DND-41 (cell line): ENCODE results near the gene ZCCHC10.
"Not testable (repeated sequence)": the region's sequence is repeated elsewhere in the genome, so short reads cannot be mapped to it uniquely, and the experiment has no call there.

ENCODE experiments used
- ATAC-seq: fragments of 200-7000 bp; cut with Tn5 transposase; 3 replicates; pipeline ENCODE4 v1.9.1; 2021; ENCODE audit warnings: low read depth; ENCODE audit not compliant: insufficient read depth
- DNase-seq: peaks from one replicate; pipeline ENCODE4 v3.0.0-alpha.2; 2020
- H2AFZ ChIP-seq: 2 replicates; pipeline ENCODE4 v1.6.0; 2012; ENCODE audit warnings: low read depth, low read length
- H3K27ac ChIP-seq: 2 replicates; pipeline ENCODE4 v1.5.1; 2012; ENCODE audit warnings: low read length, inconsistent platforms
- H3K27me3 ChIP-seq: fragments of 200-600 bp; sonication (generic); 2 replicates; pipeline ENCODE4 v1.6.0; 2012; ENCODE audit warnings: low read length, mild to moderate bottlenecking, inconsistent platforms; ENCODE audit not compliant: insufficient read depth, poor library complexity
- H3K36me3 ChIP-seq: 2 replicates; pipeline ENCODE4 v1.5.1; 2012; ENCODE audit warnings: low read length, inconsistent platforms; ENCODE audit not compliant: insufficient read depth
- H3K4me1 ChIP-seq: 2 replicates; pipeline ENCODE4 v1.5.1; 2012; ENCODE audit warnings: mild to moderate bottlenecking, low read length; ENCODE audit not compliant: insufficient read depth
- H3K4me2 ChIP-seq: 2 replicates; pipeline ENCODE4 v1.6.0; 2012; ENCODE audit warnings: mild to moderate bottlenecking, moderate library complexity, low read length, inconsistent platforms; ENCODE audit not compliant: insufficient read depth
- H3K4me3 ChIP-seq, 2 experiments: fragments of 200-600 bp in 1 of 2; shearing (Covaris generic) in 1 of 2; 2 replicates each; pipeline ENCODE4 v1.5.1; 2012 to 2016; ENCODE audit warnings: inconsistent platforms in 2 of 2, low read length in 2 of 2, mild to moderate bottlenecking in 2 of 2, low read depth in 1 of 2, moderate library complexity in 1 of 2
- H3K79me2 ChIP-seq: 2 replicates; pipeline ENCODE4 v1.6.0; 2012; ENCODE audit warnings: low read length, inconsistent platforms; ENCODE audit not compliant: insufficient read depth
- H3K9ac ChIP-seq: 2 replicates; pipeline ENCODE4 v1.6.0; 2012; ENCODE audit warnings: low read depth, mild to moderate bottlenecking, inconsistent platforms, low read length, moderate library complexity
- H3K9me3 ChIP-seq: 2 replicates; pipeline ENCODE4 v1.5.1; 2012; ENCODE audit warnings: low read length, moderate library complexity, mild to moderate bottlenecking, inconsistent platforms; ENCODE audit not compliant: insufficient read depth, severe bottlenecking
- H4K20me1 ChIP-seq: 2 replicates; pipeline ENCODE4 v1.6.0; 2012; ENCODE audit warnings: low read length; ENCODE audit not compliant: insufficient read depth
- CTCF ChIP-seq: IDR thresholded peaks from 2 replicates; pipeline ENCODE4 v1.5.1; 2012; ENCODE audit warnings: borderline replicate concordance, low read length, moderate library complexity, mild to moderate bottlenecking; ENCODE audit not compliant: poor library complexity, severe bottlenecking; ENCODE audit errors: extremely low read depth
- EZH2 ChIP-seq: IDR thresholded peaks from 3 replicates; pipeline ENCODE4 v1.6.1; 2012; ENCODE audit warnings: borderline replicate concordance, low read depth, mild to moderate bottlenecking, moderate library complexity, low read length, inconsistent platforms; ENCODE audit not compliant: severe bottlenecking

Gene ZCCHC10

DNA sequence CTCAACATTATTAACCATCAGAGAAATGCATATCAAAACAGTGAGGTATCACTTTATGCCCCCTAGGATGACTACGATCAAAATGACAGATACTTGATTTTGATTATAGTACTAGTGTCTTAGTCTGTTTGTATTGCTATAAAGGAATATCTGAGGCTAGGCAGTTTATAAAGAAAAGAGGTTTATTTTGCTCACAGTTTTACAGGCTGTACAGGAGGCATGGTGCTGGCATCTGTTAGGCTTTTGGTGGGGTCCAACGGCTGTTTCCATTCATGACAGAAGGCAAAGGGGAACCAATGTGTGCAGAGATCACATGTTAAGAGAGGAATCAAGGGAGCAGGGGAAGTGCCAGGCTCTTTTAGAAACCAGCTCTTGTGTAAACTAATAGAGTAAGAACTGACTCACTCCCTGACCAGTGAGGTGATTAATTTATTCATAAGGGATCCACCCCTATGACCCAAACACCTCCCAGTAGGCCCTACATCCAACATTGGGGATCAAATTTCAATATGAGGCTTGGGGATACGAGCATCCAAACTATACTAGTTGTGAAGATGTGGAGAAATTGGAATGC is 46.9 kb downstream of the ZCCHC10 start:
- no peak for TF ChIP-seq EZH2
- no peak for TF ChIP-seq CTCF
- no peaks in the 10 kb centered on the region for H3K9me3 ChIP-seq
- no peaks in the 10 kb centered on the region for H3K27me3 ChIP-seq
- H3K27ac ChIP-seq, result no peak overlapping the region
- no peak overlapping the region for H3K9ac ChIP-seq
- no peak overlapping the region for H3K4me2 ChIP-seq
- no peaks in the 10 kb centered on the region for H3K4me1 ChIP-seq
- no peaks in the 10 kb centered on the region for H3K36me3 ChIP-seq
- no peaks in the 10 kb centered on the region for H4K20me1 ChIP-seq
- H3K4me3 ChIP-seq, result no peak overlapping the region
- no peaks in the 10 kb centered on the region for H3K79me2 ChIP-seq
- no peak overlapping the region for H2AFZ ChIP-seq
- ATAC-seq, result no peak
- DNase-seq, result no peak

DNA sequence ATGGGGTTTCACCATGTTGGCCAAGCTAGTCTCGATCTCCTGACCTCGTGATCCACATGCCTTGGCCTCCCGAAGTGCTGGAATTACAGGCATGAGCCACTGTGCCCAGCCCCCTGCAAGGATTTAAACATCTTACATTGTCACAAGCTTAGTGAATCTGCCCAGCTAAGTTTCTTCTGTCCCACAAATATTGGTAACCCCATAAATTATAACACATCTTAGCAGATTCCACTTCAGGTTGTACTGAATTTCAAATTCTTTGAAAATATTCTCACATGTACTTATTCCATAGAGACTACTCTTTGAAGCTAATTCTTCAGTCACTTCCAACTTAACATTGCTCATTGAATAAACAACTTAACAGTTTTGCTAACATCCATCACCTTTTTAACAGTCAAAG is 49.5 kb downstream of the ZCCHC10 start:
- no peaks in the 10 kb centered on the region for H3K4me1 ChIP-seq
- ATAC-seq, result no peak
- H2AFZ ChIP-seq, result no peak overlapping the region
- H3K4me3 ChIP-seq, result no peak overlapping the region
- TF ChIP-seq EZH2, result no peak
- TF ChIP-seq CTCF, result no peak
- no peaks in the 10 kb centered on the region for H3K27me3 ChIP-seq
- H3K27ac ChIP-seq, result no peak overlapping the region
- H3K4me2 ChIP-seq, result no peak overlapping the region
- no peaks in the 10 kb centered on the region for H3K79me2 ChIP-seq
- H4K20me1 ChIP-seq, result no peaks in the 10 kb centered on the region
- no peak overlapping the region for H3K9ac ChIP-seq
- H3K9me3 ChIP-seq, result no peaks in the 10 kb centered on the region
- DNase-seq, result no peak
- H3K36me3 ChIP-seq, result no peaks in the 10 kb centered on the region

DNA sequence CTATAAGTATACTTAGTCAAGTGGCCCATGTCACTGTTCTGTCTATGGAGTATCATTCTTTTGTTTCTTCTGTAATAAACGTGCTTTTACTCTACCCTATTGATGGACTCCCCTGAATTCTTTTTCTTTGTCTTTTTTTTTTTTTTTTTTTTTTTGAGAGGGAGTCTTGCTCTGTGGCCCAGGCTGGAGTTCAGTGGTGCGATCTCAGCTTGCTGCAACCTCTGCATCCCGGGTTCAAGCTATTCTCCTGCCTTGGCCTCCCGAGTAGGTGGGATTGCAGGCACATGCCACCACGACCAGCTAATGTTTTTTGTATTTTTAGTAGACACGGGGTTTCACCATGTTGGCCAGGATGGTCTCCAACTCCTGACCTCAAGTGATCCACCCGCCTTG is 53.9 kb downstream of the ZCCHC10 start:
- H3K4me3 ChIP-seq, ATAC-seq, H2AFZ ChIP-seq, H3K27ac ChIP-seq, H3K9me3 ChIP-seq, DNase-seq, H3K79me2 ChIP-seq, H3K27me3 ChIP-seq, H4K20me1 ChIP-seq, H3K4me2 ChIP-seq, H3K36me3 ChIP-seq, H3K9ac ChIP-seq, H3K4me1 ChIP-seq: not testable (repeated sequence)

DNA sequence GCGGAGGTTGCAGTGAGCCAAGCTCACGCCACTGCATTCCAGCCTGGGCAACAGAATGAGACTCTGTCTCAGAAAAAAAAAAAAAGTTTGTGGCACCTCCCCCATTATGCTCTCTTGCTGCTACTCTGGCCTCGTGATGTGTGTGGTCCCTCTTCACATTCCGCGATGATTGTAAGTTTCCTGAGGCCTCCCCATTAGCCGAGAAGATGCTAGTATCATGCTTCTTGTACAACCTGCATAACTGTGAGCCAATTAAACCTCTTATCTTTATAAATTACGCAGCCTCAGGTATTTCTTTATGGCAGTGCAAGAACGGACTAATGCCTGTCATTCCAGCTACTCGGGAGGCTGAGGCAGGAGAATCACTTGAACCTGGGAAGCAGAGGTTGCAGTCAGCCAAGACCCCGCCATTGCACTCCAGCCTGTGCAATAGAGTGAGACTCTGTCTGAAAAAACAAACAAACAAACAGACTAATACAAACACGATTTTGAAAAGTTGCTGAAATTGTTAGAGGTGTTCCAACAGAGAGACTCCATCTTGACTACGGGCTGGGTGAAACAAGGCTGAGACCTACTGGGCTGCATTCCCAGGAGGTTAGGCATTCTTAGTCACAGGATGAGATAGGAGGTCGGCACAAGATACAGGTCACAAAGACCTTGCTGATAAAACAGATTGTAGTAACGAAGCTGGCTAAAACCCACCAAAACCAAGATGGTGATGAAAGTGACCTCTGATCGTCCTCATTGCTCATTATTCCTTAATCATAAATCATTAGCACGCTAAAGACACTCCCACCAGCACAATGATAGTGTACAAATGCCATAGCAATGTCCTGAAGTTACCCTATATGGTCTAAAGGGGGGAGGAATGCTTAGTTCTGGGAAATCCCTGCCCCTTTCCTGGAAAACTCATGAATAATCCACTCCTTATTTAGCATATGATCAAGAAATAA is 54.6 kb downstream of the ZCCHC10 start:
- H3K27ac ChIP-seq, result no peak overlapping the region
- H3K36me3 ChIP-seq, result no peaks in the 10 kb centered on the region
- DNase-seq, result no peak
- H3K4me2 ChIP-seq, result no peak overlapping the region
- ATAC-seq, result no peak
- no peaks in the 10 kb centered on the region for H3K9me3 ChIP-seq
- TF ChIP-seq EZH2 (no peak), CTCF (no peak)
- H3K9ac ChIP-seq, result no peak overlapping the region
- H3K27me3 ChIP-seq, result no peaks in the 10 kb centered on the region
- H2AFZ ChIP-seq, result no peak overlapping the region
- H4K20me1 ChIP-seq, result no peaks in the 10 kb centered on the region
- H3K4me3 ChIP-seq, result no peak overlapping the region
- no peaks in the 10 kb centered on the region for H3K79me2 ChIP-seq
- H3K4me1 ChIP-seq, result no peaks in the 10 kb centered on the region
